ENCODE data around the gene ADAMTSL1.

- TF ChIP-seq, protein P1, sequence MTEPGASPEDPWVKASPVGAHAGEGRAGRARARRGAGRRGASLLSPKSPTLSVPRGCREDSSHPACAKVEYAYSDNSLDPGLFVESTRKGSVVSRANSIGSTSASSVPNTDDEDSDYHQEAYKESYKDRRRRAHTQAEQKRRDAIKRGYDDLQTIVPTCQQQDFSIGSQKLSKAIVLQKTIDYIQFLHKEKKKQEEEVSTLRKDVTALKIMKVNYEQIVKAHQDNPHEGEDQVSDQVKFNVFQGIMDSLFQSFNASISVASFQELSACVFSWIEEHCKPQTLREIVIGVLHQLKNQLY (CRISPR knock-in tag; IDR thresholded peaks at IDR 0.05), result no peak
- TF ChIP-seq, protein P2, sequence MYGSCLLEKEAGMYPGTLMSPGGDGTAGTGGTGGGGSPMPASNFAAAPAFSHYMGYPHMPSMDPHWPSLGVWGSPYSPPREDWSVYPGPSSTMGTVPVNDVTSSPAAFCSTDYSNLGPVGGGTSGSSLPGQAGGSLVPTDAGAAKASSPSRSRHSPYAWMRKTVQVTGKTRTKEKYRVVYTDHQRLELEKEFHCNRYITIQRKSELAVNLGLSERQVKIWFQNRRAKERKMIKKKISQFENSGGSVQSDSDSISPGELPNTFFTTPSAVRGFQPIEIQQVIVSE (CRISPR knock-in tag; IDR thresholded peaks at IDR 0.05; ENCODE audit: borderline replicate concordance), result no peak
- TF ChIP-seq CTCF (IDR thresholded peaks at IDR 0.05) (no peak), ZNF532 (CRISPR knock-in tag; IDR thresholded peaks at IDR 0.05; ENCODE audit: borderline replicate concordance) (no peak), JUN (CRISPR knock-in tag; IDR thresholded peaks at IDR 0.05) (no peak)
These were observed 287.9 kb downstream of the ADAMTSL1 start for GRCh38 chr9:18761742-18762300.
